ENCODE measurements around the gene PDCD2.
"Not testable (repeated sequence)": the region's sequence is repeated elsewhere in the genome, so short reads cannot be mapped to it uniquely, and the experiment has no call there.

The PDCD2 gene

DNA sequence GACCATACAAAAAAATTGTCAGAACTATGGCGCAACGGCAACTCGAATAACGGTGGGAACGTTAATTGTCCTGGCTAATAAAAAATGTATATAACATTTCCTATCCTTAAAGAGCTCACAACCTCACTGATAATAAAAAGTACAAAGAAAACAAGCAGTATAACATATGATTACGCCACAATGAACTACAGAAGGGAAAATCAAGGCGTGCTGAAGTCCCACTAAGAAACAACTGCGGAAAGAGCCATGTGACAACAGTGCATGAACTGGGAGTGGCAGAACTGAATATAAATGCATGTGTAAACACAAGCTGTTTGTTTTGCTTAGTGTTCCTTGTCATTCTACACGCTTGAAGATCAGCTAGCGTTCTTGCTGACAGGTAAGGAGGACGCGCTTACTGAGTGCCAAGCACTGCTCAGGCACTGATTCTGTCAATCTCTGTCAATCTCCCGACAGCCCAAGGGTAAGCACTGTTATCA, 30.9 kb downstream of the PDCD2 start:
- peak; percentile 14 for DNase-seq (ENCODE audit: insufficient read length, low spot score)
- no peak for FAIRE-seq

DNA sequence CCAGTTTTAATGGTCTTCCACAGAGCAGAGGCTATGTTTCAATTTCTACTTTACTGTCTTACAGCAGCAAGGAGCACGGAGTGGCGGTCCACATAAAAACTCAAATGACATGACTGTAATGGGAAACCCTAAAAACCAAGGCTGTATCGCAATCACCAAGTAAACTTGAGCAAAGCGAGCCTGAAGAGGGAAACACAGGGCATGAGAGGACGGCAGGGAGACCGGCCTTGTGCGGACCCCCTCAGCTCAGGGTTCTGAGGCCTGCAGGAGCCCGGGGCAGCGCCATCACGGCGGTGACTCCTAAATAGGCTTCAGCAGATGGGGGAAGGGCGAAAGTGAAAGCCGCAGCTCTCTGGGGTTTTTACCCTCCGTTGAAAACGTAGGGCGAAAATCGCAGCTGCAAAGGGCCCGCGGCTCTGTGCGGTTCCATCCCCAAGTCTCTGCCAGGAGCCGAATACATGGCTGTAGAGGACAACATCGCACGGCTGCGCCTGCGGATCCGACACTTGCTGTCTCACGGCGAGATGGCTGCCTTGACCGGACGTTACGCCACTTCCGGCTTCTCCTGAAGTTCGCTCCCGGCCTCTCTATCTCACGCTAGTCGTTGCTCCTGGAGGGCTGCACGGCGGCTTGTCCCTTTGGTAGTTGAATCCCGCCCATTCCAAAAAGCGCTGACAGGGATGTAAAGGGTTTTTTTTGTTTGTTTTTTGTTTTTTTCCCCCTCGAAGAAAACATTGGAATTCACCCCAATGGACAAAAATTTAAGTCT, 31.5 kb downstream of the PDCD2 start, which contains the start of gene PSMB1:
Gene PSMB1, minus strand, starts transcription at position 543 of the 769 bp plus-strand sequence. Its CDS starts 65 bp downstream, at position 478.
- FAIRE-seq: no peak
- DNase-seq (ENCODE audit: insufficient read length, low spot score): peak; percentile 71

DNA sequence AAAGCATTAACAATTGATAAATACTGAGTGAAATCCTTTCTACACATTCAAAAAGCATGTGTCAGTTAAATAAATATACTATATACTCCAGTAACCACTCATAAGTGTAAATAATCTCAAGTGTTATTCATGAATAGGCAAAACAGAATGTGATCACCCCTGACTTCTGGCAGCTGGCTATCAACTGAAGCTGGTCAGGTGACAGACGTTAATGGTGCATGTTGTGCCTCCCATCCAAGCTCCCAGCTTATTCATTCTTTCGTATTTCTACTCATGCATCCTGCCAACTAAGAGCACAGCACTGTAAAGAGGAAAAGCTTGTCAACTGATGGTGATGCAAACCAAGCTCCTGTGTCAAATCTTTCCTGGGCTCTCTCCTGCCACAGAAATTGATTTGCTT, 39.0 kb downstream of the PDCD2 start:
- FAIRE-seq (no peak), DNase-seq (ENCODE audit: insufficient read length, low spot score) (no peak)

DNA sequence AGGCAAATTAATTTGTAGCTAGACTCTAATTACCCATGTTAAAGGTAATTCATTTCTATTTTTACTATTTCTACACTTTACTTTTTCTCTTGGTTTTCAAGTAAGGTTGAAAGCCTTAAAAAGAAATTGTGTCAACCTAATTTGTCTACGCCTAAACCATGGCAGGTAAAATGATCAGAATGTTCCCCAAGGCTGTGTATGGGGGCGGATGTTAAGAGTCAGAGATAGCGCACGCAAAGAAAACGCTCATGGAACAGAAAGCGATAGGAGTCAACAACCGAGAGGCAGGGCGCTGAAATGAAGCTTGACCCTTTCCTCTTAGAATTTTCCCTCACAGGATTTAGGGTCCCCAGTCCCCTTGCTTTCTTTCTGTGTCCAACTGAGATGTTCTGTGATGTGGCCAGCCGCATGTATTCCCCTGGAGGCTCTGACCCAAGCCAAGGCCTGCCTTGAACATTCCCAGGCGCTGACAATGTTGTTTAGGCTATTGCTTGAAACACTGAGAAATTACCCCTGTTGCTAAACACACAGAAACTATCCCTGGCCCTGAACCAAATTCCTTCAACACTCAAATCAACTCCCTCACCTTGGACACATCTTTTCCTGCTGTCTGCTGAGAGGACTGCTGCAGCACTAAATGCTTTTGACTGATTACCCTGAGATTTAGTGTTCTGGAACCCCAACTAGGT, 42.3 kb downstream of the PDCD2 start:
- DNase-seq (ENCODE audit: insufficient read length, low spot score) (no peak), FAIRE-seq (no peak)

DNA sequence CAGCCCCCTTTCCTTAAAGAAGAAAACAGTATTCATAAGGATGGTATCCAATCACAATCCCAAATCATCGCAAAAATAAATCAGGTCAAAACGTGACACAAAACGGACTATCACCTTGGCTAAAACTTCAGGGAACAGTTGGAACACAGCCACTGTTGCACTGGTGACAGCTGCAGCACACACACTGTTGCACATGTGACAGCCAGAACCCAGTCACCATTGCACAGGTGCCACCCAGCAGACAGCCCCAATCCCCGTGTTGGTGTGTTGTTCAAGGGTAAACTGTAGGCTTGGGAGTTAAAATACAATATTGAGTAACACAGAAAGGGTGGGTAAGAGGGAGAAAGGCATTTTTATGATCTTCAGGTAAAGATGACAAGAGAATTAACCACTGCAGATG, 47.1 kb downstream of the PDCD2 start:
- no peak for DNase-seq (ENCODE audit: insufficient read length, low spot score)
- FAIRE-seq: peak; percentile 28

DNA sequence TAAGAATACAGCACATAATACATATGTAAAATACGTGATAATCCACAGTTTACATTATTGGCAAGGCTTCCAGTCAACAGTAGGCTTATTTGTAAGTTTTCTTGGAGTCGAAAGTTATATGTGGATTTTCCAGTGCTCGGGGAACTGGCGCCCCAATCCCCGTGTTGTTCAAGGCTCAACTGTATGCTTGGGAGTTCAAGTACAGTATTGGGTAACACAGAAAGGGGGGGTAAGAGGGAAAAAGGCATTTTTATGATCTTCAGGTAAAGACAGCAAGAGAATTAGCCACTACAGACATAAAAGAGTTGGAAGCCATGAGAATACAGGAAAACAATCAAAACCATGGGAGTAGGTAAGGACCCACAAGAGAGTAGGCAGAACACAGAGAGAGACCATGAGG, 47.8 kb downstream of the PDCD2 start:
- FAIRE-seq (no peak), DNase-seq (ENCODE audit: insufficient read length, low spot score) (no peak)

DNA sequence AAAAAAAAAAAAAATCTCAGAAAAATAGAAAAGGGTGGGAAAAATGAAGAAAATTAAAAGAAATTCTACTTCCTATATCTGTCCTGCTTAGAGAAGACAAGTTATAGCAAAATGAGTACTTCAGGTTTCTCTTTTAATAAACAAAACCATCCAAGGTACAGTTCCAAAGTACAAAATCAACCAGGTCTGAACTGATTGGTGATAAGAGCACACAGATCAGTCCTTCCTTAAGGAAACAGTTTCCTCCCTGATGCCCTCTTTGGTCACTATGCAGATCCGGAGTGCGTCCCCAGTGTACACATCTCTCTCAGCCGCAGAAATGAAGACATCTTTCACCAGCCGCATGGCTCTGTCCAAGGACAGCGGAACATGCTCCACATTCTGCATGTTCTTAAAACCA, 49.4 kb downstream of the PDCD2 start:
- FAIRE-seq: no peak

DNA sequence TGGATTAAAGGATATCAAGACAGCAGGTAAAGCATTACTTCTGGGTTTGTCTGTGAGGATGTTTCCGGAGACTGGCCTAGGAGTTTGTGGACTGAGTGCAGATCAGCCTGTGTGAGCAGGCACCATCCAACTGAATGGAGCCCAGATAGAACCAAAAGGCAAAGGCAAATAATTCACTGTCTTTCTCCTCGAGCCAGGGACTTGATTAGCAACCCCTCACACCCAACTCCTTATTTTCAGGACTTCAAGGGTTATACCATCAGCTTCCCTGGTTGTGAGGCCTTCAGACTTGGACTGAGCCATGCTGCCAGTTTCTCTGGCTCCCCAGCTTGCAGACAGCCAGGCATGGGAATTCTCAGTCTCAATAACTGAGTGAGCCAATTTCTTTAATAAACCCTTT, 50.6 kb downstream of the PDCD2 start:
- DNase-seq (ENCODE audit: insufficient read length, low spot score) (no peak), FAIRE-seq (no peak)

More for the DNA sequence above, 49.4 kb downstream of the PDCD2 start:
- DNase-seq (ENCODE audit: insufficient read length, low spot score): no peak

DNA sequence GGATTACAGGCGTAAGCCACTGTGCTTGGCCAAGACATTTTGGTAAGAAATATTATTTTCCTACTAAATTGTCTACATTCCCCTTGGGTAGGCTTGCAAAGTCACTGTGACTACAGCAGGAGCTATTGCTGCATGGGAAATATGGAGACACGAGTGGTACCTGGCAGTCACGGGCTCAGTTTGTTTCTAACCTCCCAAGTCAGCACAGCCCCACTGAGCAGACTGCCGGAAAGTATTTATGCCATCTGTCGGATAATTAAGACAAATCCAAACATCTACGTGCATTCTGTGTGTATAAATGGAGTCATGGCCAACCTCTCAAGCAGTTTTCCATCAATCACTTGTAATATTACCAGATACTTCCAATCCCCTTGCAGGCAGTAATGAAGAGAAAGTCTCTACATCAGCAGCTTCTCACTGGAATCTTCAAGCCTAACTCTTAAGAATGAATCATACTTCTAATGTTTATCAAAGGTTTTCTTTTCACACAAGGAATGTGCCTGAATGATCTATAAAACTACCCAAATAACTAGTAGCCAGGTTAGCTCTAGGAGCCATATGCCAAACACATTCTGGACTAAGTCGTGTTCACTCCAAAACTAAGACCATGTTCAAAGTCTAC, 51.5 kb downstream of the PDCD2 start:
- no peak for FAIRE-seq
- DNase-seq (ENCODE audit: insufficient read length, low spot score): no peak

DNA sequence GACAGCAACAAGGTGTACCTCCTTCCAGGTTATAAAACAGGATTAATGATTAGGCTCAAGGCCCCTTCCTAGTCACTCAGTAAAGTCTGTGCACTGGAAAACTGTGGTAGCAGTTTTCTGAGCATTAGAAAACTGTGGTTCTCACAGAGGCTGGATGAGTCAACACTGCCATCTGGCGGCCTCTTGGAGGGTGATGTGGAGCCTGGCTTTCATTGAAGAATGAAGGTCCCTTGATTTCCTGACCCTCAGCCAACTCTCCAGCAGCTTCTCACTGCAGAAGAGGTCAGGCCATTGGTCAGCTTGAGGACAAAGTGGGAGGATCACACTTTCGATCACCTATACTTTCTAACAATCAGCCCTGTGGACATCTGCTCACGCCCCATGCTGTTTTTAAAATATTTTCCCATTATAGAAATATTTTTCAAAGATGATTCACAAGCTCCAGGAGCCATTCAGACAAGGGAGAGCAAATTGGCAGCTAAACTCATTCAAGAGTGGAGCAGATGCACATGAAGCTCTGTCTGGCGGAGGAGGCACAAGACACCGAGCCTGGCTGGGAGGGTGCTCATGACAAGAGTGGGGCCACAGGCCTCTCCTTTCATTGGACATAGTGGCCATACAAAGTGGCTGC, 54.5 kb downstream of the PDCD2 start:
- DNase-seq (ENCODE audit: insufficient read length, low spot score) (peak; percentile 57), FAIRE-seq (no peak)

DNA sequence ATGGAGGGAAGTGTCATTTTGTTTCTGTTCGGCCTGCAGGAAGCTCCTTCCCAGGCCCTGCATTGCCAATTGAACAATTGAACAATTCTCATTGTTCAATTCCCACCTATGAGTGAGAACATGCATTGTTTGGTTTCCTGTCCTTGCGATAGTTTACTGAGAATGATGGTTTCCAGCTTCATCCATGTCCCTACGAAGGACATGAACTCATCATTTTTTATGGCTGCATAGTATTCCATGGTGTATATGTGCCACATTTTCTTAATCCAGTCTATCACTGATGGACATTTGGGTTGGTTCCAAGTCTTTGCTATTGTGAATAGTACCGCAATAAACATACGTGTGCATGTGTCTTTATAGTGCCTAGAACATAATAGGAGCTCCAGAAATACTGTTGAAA, 56.4 kb downstream of the PDCD2 start:
- FAIRE-seq: not testable (repeated sequence)

DNA sequence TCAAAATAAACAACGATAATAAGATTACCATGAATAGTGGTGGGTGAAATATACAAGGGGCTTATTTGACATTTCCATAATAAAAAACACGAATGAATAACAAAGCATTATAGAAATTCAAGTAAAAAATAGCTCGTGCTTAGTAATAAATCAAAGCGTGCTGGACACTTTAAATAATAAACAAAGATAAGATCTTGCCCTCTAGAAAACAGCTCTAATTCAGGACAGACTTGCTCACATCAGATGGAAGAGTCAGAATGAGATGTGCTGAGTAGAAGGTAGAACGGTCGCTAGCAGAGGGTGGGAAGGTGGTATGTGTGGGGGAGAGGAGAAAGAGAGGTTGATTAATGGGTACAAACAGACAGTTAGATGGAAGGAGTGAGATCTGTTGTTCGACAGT, 58.6 kb downstream of the PDCD2 start:
- DNase-seq (ENCODE audit: insufficient read length, low spot score) (no peak), FAIRE-seq (no peak)

More for the DNA sequence above, 56.4 kb downstream of the PDCD2 start:
- not testable (repeated sequence) for DNase-seq (ENCODE audit: insufficient read length, low spot score)

Data from HTR-8/SVneo (cell line).